ACHN (cell line): ENCODE data around the gene PTPN6.

Source experiments
- DNase-seq: peaks from one replicate; pipeline ENCODE4 v3.0.0-alpha.2; 2015
- in situ Hi-C: cut with HindIII; loops from 2 replicates; pipeline ENCODE4 v1.10.0; 2017; ENCODE audit warnings: low sequenced_read_pairs, low pct_ligation_motif_present, low pct_unique_long_range_greater_than_20kb

PTPN6 gene

DNA sequence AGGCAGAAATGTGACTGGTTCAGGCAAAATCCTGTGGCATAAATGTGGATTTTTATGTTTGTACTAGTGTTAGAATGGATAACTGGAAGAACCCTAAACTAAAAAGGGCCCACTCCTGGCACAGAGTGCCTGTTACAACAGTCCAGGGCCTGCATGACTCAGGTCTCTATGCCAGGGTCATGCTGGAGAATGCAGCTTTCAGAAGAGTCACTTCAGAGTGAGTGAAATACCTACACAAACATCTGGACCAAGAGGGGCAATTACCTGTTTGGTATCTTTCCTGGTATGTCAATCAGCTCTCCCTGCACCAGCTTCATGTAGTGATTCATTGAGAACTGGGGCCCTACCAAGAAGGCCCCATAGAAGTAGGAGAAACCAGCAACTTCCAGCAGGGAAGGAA is 29.6 kb downstream of the PTPN6 start:
- DNase-seq: no peak
- in situ Hi-C loops: no loop called here

DNA sequence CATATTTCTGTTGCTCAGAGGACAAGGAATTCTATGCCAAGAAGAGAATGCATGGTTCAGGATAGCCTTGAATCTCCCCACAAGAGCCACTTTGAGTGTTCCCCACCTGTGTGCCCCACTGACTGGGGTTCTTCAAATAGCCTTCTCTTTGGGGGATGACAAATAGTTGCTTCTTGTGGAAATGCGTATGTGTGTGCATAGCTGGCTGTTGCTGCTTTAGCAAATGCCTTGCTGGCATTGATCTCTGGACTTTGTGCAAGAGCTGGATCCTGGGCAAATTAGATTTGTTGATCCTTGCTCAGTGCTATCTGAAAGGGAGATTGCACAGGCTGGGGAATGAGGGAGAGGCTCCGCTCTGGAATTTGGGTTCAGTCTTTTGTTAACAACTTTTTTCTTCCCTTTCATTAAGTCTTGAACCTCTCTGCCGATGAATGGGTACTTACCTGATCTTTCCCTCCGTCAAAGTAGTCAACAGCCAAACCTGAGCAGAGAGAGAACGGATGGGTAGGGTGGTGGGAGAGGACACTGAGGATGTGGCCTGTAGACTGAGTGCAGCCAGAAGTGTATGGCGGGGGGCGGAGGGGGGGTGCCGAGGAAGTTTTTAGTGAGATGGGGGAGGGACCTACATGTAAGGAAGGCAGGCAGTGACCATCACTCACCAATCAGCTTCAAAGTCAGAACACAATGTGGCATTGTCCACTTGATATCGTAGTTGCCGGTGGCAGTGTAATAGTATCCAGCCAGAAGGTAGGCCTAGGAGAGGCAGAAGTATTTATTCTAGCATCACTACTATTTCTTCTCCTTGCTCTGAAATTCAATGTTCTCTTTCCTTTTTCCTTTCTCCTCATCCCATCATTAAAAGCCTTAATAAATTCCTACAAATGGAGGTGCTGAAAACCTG is 30.2 kb downstream of the PTPN6 start:
- no peak for DNase-seq
- in situ Hi-C loops: no loop called here

DNA sequence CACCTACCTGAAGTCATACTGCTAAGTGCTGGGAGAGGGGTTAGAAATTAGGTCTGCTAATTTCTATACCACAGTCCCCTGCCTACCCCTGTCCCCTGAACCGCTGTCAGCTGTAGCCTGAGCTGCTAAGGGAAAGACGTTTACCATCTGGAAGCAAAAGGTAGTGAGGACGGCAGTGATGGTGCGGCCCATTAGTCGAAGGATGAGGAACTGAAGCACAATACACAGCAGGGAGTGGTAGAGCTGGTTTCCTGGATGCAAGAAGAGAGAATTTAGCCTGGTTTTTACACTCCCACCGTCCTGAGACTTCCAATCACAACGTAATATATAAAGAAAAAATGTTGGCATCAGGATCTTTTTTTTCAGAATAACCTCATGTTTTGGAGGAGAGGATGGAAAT is 31.4 kb downstream of the PTPN6 start:
- DNase-seq: no peak
- in situ Hi-C loops: no loop called here

DNA sequence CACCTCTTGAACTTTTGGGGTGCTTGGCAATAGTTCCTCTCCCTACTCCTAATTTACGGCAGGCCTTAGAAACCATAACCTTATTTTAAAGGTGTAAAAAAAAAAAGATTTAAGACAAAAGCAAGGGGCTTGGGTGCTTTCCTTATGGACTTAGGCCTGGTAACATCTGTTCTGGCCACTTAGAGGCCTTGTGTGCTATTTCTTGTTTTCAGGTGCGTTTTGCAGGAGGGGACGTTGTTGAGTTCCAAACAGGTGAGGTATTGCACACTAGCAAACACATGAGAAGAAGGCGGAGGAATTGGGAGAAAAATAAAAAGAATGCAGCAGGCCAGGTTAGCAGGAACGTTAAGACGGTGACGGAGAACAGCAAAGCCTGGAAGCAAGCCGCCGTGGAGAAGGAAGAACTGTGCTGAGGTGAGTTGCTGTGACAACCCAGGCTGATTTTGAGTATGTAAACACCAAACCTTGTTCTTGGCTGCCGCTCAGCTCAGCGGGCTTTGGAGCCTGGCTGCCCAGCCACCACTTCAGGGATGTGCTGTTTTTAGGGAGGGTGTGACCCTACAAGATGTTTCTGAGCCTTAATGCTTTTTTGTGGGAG is 36.9 kb downstream of the PTPN6 start:
- DNase-seq: no peak
- in situ Hi-C loops: no loop called here

DNA sequence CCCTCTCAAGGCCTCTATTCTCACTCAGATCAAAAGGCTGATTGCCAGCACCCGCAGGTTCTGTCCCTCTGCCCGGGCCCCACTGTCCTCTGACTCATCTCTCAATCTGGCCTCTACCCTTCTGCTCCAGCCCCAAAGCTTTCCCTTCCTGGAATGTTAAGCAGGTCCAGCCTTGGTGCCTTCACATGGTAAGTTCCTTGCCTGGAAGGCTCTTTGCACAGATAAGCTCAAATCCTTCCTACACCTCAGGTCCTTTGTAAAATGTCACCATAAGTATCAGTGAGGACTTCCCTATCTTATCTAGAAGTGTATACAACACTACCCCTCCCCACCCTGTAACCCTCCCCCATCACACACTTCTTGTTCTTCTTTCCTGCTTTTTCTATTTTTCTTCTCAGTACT is 44.9 kb downstream of the PTPN6 start:
- DNase-seq: peak; percentile 78
- in situ Hi-C loops: no loop called here

DNA sequence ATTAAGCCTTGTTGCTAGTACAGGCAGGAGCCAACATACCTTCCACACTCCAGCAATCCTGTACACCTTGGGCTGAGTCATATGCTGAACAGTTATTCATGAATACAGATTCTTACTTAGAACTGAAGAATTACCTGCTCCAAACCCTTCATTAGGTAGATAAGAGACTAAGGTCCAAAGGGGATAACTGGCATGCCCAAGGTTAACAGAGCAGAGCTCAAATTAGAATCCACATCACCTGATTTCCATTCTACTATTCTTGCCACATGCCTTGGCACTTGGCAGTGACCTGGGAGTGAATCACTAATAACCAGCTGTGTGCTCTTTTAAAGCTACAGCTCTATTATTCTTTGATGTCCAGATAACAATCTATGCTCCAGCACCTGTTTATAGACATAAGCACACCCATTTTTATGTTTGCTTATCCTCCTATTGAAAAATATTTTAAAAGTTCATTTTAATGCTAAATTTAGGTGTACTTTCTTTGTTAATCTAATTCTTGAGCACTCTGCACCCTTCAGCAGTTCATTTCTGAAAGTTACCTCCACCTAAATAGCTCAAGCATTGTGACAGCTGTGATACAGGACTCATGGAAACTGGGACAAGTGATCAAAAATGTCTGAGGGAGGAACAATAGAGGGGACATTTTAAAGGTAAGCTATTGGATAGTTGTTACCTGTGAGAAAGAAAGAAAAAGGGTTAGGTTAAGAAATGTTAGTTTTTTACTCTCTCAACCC is 47.7 kb downstream of the PTPN6 start:
- in situ Hi-C loops: no loop called here
- peak; percentile 57 for DNase-seq

DNA sequence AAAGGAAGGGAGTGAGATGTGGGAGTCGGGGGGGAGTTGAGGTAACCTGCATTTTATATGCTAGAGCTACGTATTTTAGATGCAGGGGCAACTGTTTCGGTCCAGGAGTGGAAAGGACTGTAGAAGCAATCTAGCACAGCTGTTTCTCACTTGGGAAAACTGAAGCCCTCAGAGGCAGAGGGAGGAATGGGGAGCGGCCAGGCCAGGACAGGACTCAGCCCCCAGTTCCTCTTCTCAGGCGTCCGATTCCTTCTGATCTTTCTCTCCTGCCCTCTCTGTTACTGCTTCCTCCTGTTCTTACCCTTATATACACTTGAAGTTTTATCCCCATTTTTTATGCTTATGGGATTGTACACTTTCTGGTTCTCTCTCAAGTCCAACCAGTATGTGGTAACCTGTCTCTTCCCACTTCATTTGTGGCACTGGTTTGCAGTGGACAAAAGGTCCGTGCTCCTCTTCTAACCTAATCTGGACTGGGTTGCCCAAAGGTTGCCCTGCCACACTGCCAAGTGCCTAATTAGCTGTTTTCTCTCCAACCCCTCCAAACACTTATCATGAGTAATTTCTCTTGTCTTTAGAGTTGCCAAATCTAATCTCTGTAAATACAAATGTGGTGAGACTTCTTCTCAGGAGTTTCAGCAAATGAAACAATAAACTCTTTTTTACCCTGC is 50.9 kb downstream of the PTPN6 start:
- in situ Hi-C loops: no loop called here
- no peak for DNase-seq

DNA sequence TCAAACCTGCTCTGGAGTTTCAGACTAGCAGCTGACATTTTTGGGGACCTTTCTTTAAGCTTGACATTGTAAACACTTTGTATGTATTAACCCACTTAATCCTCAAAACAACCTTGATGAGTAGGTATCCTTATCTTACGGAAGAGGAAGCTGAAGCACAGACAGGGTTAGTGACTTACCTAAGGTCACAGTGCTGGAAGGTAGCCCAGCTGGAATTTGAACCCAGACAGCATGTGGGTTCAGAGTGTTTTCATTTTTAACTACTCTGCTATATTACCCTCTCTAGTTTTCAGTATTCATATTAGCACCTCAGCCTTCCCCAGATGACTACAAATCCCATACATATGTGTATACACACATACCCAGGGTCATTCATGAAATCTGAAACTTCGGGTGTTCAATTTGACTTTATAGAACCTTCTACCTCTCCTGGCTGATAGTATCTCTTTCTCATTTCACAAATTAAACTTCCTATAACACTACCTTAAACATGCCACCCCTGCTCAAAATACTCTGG is 53.2 kb downstream of the PTPN6 start:
- no peak for DNase-seq
- in situ Hi-C loops: no loop called here

DNA sequence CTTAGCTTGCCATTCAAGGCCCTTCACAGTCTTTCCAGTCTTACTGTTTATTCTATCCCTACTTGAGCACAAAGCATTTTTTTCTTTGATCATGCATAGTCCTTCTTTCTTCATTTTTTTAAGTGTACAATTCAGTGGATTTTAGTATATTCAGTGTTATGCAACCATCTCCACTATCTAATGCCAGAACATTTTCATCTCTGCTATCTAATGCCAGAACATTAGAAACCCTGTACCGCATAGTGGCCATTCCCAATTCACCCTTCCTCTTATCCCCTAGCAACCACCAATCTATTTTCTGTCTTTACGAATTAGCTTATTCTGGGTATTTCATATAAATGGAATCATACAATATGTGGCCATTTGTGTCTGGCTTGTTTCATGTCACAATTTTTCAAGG is 53.7 kb downstream of the PTPN6 start:
- no peak for DNase-seq
- in situ Hi-C loops: no loop called here

DNA sequence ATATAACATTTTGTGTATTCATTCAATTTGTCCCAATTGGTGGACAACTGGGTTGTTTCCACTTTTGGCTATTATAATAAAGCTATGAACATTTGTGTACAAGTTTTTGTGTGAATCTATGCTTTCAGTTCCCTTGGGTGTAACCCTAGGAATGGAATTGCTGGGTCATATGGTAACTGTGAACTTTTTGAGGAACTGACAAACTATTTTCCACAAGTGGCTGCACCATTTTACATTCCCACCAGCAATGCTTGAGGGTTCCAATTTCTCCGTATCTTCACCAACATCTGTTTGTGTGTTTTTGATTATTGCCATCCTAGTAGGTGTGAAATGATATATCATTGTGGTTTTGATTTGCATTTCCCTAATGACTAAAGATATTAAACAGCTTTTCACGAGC is 54.2 kb downstream of the PTPN6 start:
- in situ Hi-C loops: no loop called here
- DNase-seq: no peak

DNA sequence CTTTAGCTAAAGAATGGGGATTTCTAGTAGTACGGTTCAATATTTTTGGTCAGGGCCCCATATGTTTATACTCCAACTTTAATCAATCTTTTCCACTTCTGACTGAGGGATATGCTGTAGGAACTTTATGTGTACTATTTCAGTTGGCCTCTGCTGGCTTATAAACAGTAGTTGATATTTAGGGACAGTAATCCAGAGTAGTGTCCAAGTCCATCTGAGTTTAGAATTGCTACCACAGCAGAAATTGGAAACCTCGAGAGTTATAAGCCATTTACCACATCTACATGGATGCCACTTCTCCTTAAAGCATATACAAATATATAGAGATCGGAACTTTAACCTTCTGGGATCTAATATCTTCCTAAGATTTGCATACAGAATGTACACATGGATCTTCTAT is 55.5 kb downstream of the PTPN6 start:
- in situ Hi-C loops: no loop called here
- no peak for DNase-seq

DNA sequence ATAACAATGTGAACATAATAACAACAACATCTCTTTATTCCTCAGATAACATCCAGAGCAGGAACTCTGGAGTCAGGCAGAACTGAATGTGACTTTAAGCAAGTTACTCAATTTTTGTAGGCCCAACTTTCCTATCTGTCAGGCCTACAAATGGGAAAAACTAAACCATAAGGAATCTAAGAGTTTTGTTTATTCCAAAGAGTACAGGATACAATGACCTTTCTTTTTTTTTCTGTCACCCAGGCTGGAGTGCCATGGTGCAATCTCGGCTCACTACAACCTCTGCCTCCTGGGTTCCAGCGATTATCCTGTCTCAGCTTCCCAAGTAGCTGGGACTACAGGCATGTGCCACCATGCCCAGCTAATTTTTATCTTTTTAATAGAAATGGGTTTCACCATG is 57.7 kb downstream of the PTPN6 start:
- in situ Hi-C loops: no loop called here
- DNase-seq: no peak

DNA sequence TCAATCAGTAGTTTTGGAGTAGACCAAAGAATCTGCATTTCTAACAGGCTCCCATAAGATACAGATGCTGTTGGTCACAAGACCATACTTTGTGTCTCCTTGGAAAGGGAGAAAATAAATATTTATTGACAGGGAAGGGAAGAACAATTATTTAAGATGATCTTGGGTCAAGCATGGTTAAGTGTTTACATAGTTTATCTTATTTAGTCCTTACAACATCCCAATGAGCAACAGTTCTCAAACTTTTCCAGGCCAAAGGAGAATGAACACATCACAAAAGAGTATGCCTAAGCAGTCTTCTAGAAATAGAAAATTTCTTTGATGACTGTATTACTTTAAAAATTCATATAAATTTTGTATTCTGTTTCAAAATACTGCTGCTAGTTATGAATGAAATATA is 58.4 kb downstream of the PTPN6 start:
- in situ Hi-C loops: no loop called here
- no peak for DNase-seq
